Measurements from ENCODE around the gene EXD3.

The EXD3 gene

DNA sequence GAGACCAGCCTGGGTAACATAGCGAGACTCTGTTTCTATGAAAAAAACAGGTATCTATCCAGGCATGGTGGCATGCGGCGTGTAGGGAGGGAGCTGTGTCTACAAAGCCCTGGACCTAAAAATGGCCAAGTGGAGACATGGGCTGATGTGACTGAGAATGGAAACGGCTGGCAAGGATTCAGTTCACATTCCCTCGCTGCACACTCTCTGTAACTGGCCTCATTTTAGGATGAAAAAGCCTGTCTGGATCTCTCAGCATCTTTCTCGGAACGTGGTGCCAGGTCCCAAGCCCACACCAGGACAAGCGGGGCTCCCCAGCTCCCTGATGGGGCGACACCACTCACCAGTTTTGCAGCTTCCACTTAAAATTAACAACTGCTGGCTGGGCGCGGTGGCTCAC is 13.4 kb downstream of the EXD3 start:
- DNase-seq = no peak

DNA sequence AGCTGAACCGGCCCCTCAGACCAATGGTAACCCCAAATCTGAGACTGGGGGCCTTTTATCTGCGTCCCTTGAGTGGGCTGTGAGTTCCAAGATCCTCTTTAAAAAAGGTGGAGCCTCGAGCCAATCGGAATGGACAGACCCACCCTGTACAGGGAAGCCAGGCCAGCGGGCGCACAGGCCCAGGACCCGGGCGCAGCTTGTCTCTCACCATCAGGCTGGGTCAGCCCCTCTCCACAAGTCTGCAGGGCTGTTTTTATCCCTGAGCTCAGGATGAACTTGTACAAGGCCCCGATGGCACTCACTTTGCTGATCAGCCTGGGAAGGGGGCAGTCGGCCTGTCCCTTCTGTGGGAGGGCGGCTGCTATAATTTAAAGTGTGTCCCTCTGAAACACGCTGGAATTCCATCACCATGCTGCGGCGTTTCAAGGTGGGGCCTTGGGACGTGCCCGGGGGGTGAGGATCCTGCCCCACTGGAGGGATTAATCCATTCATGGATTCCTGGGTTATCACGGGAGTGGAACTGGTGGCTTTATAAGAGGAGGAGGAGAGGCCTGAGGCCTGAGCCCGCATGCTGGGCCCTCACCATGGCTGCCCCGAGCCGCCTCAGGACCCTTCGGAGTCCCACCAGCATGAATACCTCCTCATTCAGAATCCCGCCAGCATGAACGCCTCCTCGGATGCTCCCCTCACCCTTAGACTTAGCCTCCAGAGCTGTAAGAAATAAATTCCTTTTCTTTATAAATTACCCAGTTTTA is 14.1 kb downstream of the EXD3 start:
- no peak for DNase-seq

DNA sequence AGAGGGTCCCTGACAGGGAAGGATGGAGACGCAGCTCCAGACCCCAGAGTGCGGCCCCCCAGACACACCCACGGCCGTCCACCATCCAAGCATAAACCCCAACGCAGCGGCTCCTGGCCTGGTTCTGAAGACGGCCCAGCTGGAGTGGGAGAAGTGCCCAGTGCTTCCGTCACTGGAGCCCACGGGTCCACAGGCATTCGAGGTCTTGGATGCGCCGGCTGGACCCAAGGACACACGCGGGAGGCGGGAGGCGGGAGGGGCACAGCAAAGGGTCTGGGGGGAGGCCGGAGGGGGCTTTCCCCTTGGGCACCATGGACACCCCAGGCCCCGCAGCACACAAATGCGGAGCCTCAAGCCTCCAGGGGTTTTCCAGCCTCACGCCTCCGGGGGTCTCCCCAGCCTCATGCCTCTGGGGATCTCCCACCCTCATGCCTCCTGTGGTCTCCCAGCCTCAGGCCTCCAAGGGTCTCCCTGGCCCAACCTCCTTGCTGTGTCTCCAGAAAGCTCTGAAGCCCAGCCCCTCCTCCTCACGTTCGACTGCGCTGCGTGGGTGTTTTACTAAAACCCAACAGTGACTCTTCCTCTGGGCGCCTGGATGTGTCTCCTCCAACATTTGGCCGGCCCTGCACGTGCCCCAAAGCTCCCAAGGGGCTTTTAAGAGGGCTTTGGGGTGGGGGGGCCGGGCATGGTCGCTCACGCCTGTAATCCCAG is 15.2 kb downstream of the EXD3 start:
- no peak for DNase-seq

DNA sequence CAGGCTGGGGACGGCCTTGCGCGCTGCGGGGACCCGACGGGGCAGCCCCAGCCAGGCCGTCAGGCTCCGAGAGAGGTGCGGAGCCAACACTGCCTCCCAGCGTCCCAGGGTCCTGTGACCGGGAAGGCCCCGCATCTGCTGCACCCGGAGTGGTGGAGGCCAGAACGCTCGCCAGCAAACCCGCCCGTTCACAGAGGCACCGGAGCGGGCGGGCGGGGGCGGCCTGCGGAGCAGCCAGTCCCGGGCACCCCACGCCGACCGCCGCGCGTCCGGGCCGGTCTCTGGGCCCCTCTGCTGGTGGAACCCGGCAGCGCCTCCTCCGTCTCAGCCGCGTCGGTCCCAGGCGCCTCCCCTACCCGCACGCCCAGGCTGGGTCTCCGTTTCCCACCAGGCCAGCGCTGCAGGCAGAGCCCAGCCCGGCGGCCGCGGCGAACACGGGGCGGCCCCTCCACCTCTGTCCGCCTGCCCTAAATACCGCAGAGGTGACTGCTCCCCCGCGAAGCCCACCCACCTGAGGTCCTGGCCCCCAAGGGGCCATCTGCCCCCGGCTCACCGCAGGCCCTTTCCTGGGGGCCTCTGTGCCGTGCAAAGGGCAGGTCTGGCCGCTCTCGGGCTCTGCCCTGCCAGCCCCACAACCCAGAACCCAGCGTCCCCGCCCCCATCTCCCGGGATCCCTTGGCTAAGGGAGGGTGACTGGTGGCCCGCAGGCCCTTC is 15.9 kb downstream of the EXD3 start:
- DNase-seq = peak; percentile 7 to 76

DNA sequence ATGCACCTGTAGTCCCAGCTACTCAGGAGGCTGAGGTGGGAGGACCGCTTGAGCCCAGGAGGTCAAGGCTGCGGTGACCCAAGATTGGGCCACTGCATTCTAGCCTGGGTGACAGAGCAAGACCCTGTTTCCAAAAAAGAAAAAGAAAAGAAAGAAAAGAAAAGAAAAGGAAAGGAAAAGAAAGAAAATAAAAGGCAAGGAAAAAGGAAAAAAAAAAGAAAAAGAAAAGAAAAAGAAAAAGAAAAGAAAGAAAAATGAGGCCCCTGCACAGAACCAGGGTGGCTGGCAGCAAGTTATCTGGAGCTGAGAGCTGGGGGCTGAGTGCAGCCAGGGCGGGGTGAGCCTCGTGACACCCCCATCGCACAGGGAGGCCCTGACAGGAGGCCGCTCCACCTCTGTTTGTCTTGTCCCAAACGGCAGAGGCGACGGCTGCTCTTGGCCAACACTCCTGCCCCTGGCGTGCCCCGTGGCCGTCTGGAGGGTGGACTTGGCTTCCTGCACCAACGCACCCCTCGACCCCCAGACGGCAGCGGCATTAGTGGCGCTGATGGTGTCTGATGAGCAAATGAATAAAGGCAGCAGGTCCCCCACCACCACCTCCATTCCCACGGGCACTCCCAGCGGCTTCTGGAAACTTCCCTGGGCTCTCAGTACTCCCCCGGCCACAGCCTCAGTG is 16.7 kb downstream of the EXD3 start:
- DNase-seq = no peak

DNA sequence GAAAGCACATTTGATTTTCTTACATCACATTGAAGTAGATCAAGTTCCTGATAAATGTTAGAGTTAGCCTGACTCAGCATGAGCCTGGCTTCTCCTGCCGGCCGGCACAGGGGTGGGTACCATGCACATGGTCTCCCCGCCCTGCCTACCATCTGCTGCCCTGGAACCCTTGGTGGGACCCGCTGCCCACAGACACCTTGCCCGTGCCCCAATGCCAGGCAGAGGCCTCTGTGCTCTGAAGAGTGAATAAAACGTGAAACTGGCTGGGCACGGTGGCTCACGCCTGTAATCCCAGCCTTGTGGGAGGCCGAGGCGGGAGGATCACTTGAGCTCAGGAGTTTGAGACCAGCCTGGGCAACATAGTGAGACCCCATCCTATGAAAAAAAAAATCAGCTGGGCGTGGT is 17.3 kb downstream of the EXD3 start:
- no peak for DNase-seq

DNA sequence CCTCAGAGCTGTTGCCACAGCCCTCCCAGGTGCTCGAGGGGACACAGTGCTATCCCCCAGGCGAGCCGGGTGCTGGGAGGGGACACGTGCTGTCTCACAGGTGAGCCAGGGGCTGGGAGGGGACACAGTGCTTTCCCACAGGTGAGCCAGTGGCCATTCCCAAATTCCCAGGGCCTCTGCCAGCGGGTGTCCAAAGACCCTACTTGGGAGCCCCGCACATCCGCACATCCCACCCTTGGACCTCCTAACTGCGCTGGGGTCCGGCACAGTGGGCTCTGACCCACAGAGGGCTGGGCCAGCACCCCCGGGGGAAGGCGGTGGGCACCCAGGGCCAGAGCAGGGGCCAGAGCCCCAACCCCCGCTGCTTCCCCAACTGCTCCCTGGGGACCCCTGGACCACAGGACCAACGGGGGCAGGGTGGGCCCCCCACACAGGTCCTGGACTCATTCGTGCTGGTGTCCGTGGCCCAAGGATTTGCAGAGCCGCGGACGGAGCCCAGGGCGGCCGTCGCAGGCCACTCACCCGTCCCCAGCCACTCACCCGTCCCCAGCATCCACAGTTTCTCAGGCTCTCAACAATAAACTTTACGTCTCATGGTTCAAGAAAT is 17.9 kb downstream of the EXD3 start:
- DNase-seq = no peak

DNA sequence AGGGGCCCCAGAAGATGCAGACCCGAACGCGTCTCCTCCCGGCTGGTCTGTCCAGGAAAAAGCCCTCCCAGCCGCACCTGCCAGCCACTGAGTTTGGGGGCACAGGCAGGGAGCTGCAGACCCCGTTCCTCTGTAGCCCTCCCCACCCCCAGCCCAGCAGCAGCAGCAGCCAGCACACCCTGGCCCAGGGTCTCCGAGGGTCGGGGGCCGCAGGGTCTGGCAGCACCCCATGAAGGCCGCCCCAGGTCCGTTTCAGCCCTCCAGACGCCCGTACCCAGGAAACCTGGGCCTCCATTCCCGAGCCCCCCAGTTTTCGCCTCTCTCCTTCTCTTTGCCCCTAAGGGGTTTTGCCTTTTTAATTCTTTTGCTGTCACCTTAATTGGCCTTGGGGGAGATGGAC is 19.7 kb downstream of the EXD3 start:
- DNase-seq = no peak

DNA sequence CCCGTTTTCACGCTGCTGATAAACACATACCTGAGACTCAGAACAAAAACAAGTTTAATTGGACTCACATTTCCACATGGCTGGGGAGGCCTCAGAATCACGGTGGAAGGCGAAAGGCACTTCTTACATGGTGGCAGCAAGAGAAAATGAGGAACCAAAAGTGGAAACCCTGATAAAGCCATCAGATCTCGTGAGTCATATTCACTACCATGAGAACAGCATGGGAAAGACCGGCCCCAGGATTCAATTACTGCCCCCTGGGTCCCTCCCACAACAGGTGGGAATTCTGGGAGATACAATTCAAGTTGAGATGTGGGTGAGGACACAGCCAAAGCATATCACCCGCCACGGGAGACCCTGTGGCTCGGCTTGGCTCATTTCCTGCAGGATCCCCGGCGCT is 20.2 kb downstream of the EXD3 start:
- no peak for DNase-seq

DNA sequence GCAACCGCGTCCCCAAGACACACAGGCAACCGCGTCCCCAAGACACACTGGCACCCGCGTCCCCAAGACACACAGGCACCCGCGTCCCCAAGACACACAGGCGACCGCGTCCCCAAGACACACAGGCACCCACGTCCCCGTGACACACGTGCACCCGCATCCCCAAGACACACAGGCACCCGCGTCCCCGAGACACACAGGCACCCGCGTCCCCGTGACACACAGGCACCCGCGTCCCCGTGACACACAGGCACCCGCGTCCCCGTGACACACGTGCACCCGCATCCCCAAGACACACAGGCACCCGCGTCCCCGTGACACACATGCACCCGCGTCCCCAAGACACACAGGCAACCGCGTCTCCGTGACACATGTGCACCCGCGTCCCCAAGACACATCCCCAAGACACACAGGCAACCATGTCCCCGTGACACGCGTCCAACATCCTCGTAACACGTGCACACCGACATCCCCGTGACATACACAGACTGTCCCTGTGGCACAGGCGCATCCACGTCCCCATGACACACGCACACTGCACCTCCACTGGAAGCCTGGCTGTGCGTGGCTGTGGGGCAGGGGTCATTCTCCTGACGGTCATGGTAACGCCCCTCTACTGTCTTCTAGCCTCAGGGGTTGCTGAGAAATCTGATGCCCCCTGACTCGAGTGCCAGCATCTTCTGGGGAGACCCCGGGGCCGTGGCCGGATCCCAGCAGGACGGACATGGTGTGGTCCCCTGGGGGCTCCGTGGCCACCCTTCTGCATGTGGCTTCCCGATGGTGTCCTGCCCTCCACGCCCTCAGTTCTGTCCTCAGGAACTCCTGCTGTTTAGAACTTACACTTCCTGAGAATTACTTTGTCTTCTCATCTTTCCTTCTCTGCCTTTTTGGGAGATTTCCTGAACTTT is 24.1 kb downstream of the EXD3 start:
- no peak for DNase-seq

DNA sequence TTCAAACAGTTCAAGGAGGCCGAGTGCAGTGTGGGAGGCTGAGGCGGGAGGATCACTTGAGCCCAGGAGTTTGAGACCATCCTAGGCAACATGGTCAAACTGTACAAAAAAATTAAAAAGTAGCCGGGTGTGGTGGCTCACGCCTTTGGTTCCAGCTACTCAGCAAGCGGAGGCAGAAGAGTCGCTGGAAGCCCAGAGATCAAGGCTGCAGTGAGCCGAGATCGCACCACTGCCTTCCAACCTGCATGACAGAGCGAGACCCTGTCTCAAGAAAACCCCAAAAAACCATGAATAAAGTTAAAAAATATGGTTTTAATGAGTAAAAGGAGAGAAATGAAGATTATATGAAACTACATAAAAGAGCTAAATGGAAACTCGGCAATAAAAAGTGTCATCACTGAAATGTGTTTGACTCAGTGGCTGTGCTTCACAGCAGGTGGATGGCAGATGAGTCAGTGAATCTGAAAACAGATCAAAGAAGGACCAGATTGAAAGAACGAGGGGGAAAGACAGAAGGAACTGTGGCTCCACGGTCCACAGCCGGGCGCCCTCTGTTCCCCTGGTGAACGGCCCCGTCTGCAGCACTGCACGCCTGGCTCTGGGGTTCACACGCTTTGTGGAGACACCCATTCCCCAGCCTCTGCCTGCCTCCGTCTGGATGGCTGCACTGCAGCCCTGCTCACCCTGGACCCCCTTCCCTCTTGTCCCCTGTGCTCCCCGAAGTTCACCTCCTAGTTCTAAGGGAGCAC is 25.1 kb downstream of the EXD3 start:
- no peak for DNase-seq

DNA sequence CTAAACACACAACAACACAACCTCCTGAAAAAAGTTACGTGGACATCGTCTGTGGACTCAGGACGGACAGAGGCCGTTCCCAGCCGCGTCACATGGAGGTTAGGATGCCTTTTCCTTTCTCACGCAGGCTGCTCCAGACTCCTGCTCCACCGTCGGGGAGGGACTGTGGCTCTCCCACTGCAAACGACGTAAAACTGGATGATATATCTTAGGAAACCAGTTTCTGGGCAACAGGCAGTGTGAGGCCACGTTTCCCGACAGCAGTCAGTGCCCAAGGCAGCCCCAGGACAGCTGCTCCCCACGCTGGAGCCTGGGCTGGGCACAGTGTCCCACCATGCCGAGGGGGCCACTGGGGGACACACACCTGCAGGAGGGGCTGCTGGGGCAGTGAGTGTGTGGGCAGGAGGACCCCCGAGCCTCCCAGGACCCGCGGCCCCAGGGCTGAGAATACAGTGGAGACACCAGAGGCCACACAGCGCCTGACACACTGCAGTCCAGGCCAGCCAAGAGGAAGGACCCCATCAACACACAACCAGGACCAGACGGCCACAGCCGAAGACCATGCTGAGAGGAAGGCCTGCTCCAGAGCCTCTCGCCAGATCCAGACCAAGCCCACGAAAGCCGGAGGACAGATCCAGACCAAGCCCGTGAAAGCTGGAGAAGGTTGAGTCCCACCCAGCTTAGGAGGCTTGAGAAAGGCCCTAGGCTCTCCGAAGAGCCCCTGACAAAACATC is 26.2 kb downstream of the EXD3 start:
- DNase-seq = no peak

DNA sequence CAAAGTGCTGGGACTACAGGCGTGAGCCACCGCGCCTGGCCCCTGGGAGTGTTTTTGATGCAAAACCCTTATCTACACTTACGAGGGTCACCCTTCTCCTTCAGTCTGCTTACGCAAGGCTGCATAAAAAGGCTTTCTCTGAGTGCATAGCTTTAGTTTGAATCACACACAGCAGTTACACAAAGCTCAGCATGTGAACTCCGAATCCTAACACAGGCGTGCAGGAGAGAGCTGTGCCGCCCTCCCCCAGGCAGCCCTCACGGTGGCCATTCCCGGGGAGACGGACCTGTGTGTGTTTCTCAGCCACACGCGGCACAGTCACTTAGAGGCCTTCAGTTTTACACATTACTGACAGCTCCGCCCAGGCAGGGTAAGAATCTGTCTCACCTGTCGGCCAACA is 26.7 kb downstream of the EXD3 start:
- no peak for DNase-seq

DNA sequence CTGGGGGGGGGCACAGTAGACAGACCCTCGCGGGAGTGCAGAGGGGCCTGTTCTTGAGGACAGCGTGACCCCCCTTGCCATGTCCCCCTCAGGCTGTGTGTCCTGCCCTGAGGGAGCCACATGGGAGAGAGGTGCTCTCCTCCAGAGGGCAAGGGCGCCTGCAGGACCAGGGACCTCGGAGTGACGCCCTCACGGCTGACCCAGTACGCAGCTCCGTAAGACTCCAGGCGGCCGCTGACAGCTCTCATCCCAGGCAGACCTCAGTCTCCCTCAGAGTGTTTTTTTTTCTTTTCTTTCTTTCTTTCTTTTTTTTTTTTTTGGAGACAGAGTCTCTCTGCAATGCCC is 27.3 kb downstream of the EXD3 start:
- no peak for DNase-seq

DNA sequence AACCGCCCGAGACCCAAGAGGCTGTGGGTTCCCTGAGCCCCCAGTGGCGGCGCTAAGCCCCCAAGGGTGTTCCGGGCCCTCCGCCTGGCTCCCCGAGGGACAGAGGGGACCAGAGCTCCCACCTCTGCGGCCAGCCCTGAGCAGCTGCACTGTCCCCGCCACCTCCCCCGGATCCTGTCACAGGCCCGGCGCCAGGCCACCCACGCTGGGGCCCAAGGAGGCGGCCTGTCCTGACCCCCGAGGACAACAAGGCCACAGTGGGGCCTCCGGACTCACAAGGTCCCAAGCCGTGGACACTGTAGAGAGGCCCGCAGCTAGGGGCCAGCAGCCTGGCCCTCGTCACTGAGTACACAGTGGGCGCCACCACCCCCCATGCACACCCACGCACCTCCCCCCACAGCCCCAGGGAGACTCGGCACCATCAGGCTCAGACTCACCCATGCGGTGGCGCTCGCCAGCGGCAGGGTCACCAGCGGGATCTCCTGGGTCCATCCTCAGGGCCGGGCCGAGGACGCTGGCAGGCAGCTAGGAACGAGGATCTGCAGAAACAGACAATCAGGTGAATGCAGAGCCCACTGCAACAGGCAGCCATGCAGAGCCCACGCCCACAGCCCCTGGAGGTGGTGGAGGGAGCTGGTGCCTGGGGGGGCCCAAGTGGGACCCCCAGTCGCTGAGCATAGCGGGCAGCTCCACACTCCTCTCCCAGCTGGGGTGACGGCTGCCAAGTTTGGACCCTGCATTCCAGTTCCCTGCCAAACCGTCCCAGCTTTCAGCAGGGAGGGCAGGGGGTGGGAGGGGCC is 27.9 kb downstream of the EXD3 start:
- no peak for DNase-seq

DNA sequence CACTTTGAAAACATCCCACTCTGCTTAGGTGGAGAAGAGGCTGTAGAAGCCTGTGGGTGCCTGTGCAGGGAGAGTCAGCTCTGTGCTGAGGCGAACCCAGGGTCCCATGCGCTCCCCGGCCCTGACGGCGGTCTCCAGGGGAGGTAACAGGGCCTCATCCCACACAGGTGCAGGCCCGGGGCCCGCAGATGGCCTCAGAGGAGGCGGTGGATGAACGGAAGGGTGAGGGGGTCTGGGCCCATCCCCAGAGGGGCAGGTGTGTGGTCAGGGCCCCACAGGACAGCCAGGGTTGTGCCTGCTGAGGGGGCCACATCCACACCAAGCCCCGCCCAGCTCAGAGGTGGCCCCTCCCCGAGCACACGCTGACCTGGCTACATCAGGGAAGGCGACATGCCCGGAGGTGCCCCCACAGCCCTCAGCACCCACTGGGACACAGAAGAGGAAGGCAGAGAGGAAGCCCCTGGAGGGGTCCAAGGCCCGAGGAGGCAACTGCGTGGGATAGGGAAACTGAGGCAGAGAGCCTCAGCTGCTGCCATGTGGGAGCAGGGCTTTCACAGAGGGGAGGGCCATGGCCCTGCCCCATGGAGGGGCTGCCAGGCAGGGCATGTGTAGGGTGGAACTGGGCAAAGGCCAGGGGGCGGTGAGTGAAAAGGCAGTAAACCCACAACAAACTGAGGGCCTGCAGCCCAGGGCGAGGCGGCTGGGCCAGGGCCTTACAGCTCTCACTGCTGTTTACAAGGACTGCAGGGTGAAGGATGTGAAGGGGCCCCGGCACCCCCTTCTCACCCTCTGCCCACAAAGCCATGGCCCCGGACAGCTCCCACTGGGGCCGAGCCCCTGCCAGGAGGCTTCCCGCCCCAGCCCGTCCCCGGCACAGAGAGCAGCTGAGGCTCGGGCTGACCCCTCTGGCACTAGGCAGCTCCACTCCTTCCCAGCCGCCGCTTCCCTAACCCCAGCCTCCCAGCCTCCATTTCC is 29.5 kb downstream of the EXD3 start:
- DNase-seq = no peak

DNA sequence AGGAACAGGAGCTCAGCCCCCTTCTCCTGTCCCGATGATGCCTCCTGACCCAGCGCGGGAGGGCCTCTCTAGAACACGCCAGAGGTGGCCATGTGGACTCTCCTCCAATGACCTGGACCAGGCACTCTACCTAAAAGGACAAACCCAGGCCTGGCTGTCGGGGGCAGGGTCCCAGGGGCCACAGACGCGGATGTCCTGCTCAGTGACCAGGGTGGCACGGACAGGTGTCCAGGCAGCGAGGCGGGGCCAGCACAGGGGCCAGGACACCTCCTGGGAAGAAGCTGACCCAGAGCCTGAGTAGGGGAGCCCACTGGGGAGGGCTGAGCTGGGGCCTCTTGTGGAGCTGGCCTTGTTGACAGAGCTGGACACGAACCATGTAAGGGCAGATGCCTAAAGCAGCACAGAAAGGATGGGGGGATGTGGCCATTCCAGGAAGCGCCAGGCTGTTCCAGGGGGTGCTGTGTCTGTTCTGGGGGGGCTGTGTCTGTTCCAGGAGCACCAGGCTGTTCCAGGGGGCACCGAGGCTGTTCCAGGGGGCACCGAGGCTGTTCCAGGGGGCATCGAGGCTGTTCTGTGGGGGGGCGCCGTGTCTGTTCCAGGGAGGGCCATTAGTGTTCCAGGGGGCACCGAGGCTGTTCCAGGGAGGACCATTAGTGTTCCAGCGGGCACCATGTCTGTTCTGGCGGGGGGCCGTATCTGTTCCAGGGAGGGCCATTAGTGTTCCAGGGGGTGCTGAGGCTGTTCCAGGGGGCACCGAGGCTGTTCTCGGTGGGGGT is 30.5 kb downstream of the EXD3 start:
- DNase-seq = no peak

DNA sequence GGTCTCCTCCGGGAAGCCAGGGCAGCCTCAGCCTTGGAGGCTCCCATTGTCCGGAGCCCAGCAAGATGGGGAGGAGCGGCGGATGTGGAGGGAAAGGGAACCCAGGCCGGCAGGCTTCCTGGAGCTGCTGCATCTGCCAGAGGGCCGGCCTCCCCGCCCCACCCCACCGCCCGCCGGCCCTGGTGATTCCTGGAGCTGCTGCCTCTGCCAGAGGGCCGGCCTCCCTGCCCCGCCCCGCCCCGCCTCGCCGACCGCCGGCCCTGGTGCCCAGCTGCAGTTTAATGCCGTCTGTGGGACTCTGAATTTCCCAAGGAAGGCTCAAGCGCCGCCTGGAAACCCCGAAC is 31.6 kb downstream of the EXD3 start:
- DNase-seq = peak in 1 of 2 experiments; percentile 17
